Esophagus muscularis mucosa (tissue), 4 donors: ENCODE data around the gene ORM2.

Source experiments
- CTCF ChIP-seq, 3 experiments: fragments of 200-600 bp in 2 of 3; fragments of 450-650 bp in 1 of 3; sonication (generic) in 2 of 3; IDR thresholded peaks; one replicate each; pipeline ENCODE4 v1.5.1; 2017 to 2019; ENCODE audit warnings: antibody characterized with exemption in 3 of 3, mild to moderate bottlenecking in 2 of 3, moderate library complexity in 1 of 3
- EP300 ChIP-seq: sonication (generic); formaldehyde crosslinking; IDR thresholded peaks from one replicate; pipeline ENCODE4 v1.6.1; 2017; ENCODE audit warnings: antibody characterized with exemption
- POLR2A ChIP-seq: fragments of 450-650 bp; IDR thresholded peaks from one replicate; pipeline ENCODE4 v1.6.1; 2017; ENCODE audit warnings: antibody characterized with exemption, moderate library complexity, mild to moderate bottlenecking, low read depth
- POLR2AphosphoS5 ChIP-seq, 2 donors: sonication (generic); formaldehyde crosslinking; IDR thresholded peaks; one replicate each; pipeline ENCODE4 v1.6.1; 2017; ENCODE audit warnings: antibody characterized with exemption in 2 of 2

GRCh38 chr9:114288193-114289091, 41.2 kb upstream of the ORM2 start:
- no peak for TF ChIP-seq CTCF (IDR thresholded peaks at IDR 0.05)
- TF ChIP-seq POLR2AphosphoS5 (IDR thresholded peaks at IDR 0.05), result no peak
- no peak for TF ChIP-seq POLR2A
- TF ChIP-seq EP300, result no peak
